GM13977 (cell line): ENCODE data around the gene CCSER1.

ENCODE experiments used
- DNase-seq: peaks from one replicate; pipeline ENCODE4 v3.0.0; 2012; ENCODE audit warnings: low spot score
- CTCF ChIP-seq: IDR thresholded peaks from 2 replicates; pipeline ENCODE4 v1.5.1; 2012; ENCODE audit warnings: mild to moderate bottlenecking, control low read depth; ENCODE audit not compliant: insufficient read depth; ENCODE audit errors: extremely low read depth, missing control alignments
- in situ Hi-C: fragments of 300-500 bp; cut with MboI; formaldehyde crosslinking; loops from one replicate; pipeline ENCODE4 v1.12.0; 2022; ENCODE audit warnings: low sequenced_read_pairs, low pct_unique_long_range_greater_than_20kb, mixed read lengths, inconsistent platforms; ENCODE audit not compliant: unreplicated experiment

The CCSER1 gene

GRCh38 chr4:90189946-90190345 lies 62.8 kb downstream of the CCSER1 start:
- no peak for DNase-seq
- TF ChIP-seq CTCF, result no peak
- in situ Hi-C loops, result no loop called here

GRCh38 chr4:90190525-90190924 lies 63.3 kb downstream of the CCSER1 start:
- TF ChIP-seq CTCF, result no peak
- DNase-seq, result no peak
- in situ Hi-C loops, result no loop called here

GRCh38 chr4:90198086-90198847 lies 71.1 kb downstream of the CCSER1 start:
- DNase-seq, result no peak
- in situ Hi-C loops, result no loop called here
- no peak for TF ChIP-seq CTCF

- TF ChIP-seq CTCF, result no peak
Measured at GRCh38 chr4:90207887-90208454, 80.8 kb downstream of the CCSER1 start.

GRCh38 chr4:90209922-90210321 lies 82.7 kb downstream of the CCSER1 start:
- in situ Hi-C loops, result no loop called here
- no peak for TF ChIP-seq CTCF
- no peak for DNase-seq

More at GRCh38 chr4:90207887-90208454, 80.8 kb downstream of the CCSER1 start:
- DNase-seq, result no peak
- in situ Hi-C loops, result no loop called here

- in situ Hi-C loops, result no loop called here
- DNase-seq, result no peak
- no peak for TF ChIP-seq CTCF
Measured at GRCh38 chr4:90211174-90211573, 84.0 kb downstream of the CCSER1 start.

GRCh38 chr4:90215286-90215685 lies 88.1 kb downstream of the CCSER1 start:
- TF ChIP-seq CTCF, result no peak
- in situ Hi-C loops, result no loop called here
- no peak for DNase-seq
